Gastroesophageal sphincter (tissue), 4 donors: Measurements from ENCODE around the gene GADD45GIP1. TPM values are rescaled to one million over a fixed set of nuclear protein-coding genes. Genes with fewer than 3 reads are reported as not detected.

Source experiments
- ATAC-seq: fragments of 150-250 bp; one replicate; pipeline ENCODE4 v1.9.1; 2016; ENCODE audit warnings: mild to moderate bottlenecking, moderate library complexity
- H3K27ac ChIP-seq, 4 donors: fragments of 200-600 bp; sonication (generic) in 3 of 4; 1 replicate in 3 of 4; 2 replicates in 1 of 4; pipeline ENCODE4 v1.5.1; 2016 to 2019
- H3K27me3 ChIP-seq: fragments of 200-600 bp; sonication (generic); one replicate; pipeline ENCODE4 v1.5.1; 2019
- H3K36me3 ChIP-seq, 2 donors: fragments of 200-600 bp; sonication (generic); one replicate each; pipeline ENCODE4 v1.5.1; 2019; ENCODE audit warnings: control low read depth in 1 of 2
- H3K4me1 ChIP-seq, 3 donors: fragments of 200-600 bp; sonication (generic); 1 replicate in 2 of 3; 2 replicates in 1 of 3; pipeline ENCODE4 v1.5.1; 2016 to 2019; ENCODE audit warnings: control low read depth in 2 of 3
- H3K4me3 ChIP-seq, 2 donors: fragments of 200-600 bp; sonication (generic); one replicate each; pipeline ENCODE4 v1.5.1; 2019; ENCODE audit warnings: mild to moderate bottlenecking in 1 of 2, moderate library complexity in 1 of 2
- H3K9me3 ChIP-seq, 3 donors: fragments of 200-600 bp; sonication (generic); one replicate each; pipeline ENCODE4 v1.5.1; 2017 to 2019; ENCODE audit warnings: control low read depth in 2 of 3
- CTCF ChIP-seq, 4 experiments: fragments of 200-600 bp in 2 of 4; fragments of 450-650 bp in 2 of 4; sonication (generic) in 1 of 4; IDR thresholded peaks; one replicate each; pipeline ENCODE4 v1.5.1; 2017 to 2019; ENCODE audit warnings: antibody characterized with exemption in 4 of 4, mild to moderate bottlenecking in 2 of 4, moderate library complexity in 2 of 4
- EP300 ChIP-seq: sonication (generic); formaldehyde crosslinking; IDR thresholded peaks from one replicate; pipeline ENCODE4 v1.6.1; 2017; ENCODE audit warnings: antibody characterized with exemption, mild to moderate bottlenecking
- POLR2A ChIP-seq, 2 donors: fragments of 450-650 bp; IDR thresholded peaks; one replicate each; pipeline ENCODE4 v1.6.1; 2017; ENCODE audit warnings: antibody characterized with exemption in 2 of 2, mild to moderate bottlenecking in 2 of 2, moderate library complexity in 1 of 2
- POLR2AphosphoS5 ChIP-seq: sonication (generic); formaldehyde crosslinking; IDR thresholded peaks from one replicate; pipeline ENCODE4 v1.6.1; 2017; ENCODE audit warnings: antibody characterized with exemption
- WGBS, 2 donors: methylation state at CpG; one replicate each; pipeline ENCODE4 v1.1.5; 2018; ENCODE audit warnings: low coverage in 1 of 2; 5-methylcytosine and 5-hydroxymethylcytosine counted together
- total RNA-seq, 4 donors: library from RNA; depleted of rRNA; stranded (reverse); fragments of >200 nt; gene quantifications; one replicate each; pipeline ENCODE4 v1.1.0, GENCODE V29; 2016

GADD45GIP1 gene
- total RNA-seq, 4 donors from 2014 or later: 32.2 to 43.6 (median 36.9) TPM

GRCh38 chr19:12984683-12985048 is 27.6 kb upstream of the GADD45GIP1 start:
- H3K27me3 ChIP-seq: no peaks in the 10 kb centered on the region
- TF ChIP-seq CTCF (IDR thresholded peaks at IDR 0.05): no peak
- TF ChIP-seq POLR2AphosphoS5: no peak
- no peak for TF ChIP-seq POLR2A (IDR thresholded peaks at IDR 0.05)
- no peak for TF ChIP-seq EP300
- H3K4me3 ChIP-seq: no peak overlapping the region
- H3K36me3 ChIP-seq: no peaks in the 10 kb centered on the region
- no peaks in the 10 kb centered on the region for H3K9me3 ChIP-seq
- no peak overlapping the region for H3K27ac ChIP-seq
- H3K4me1 ChIP-seq: peaks cover 0 to 28% (median 0%) of the 10 kb centered on the region in 3 donors
- ATAC-seq: no peak
- WGBS, 2 donors: no CpG with 5 or more reads among the region's 10 CpGs

DNA sequence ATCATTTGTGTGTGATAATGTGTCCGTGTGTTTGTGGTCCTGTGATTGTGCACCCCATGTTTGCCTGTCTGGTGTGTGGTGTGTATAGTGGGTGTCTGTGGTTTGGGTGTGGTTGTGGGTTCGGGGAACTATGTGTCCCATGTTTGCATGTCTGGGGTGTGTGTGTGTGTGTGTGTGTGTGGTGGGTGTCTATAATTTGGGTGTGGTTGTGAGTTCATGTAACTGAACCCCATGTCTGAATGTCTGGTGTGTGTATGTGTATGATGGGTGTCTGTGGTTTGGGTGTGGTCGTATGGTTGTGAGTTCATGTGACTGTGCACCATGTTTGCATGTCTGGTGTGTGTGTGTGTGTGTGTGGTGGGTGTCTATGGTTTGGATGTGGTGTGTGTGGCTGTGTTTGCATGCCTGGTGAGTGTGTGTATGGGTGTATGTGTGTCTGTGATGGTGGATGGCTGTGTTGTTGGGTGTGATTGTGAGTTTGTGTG is 27.2 kb upstream of the GADD45GIP1 start:
- no peak overlapping the region for H3K27ac ChIP-seq
- H3K4me1 ChIP-seq: peaks cover 0 to 28% (median 0%) of the 10 kb centered on the region in 3 donors
- no peak overlapping the region for H3K4me3 ChIP-seq
- no peak for TF ChIP-seq POLR2A (IDR thresholded peaks at IDR 0.05)
- TF ChIP-seq CTCF (IDR thresholded peaks at IDR 0.05): no peak
- TF ChIP-seq EP300: no peak
- TF ChIP-seq POLR2AphosphoS5: no peak
- 74 to 83% methylated on average over 1 to 3 of the region's 3 CpGs for WGBS, 2 donors
- no peaks in the 10 kb centered on the region for H3K27me3 ChIP-seq
- no peaks in the 10 kb centered on the region for H3K9me3 ChIP-seq
- ATAC-seq: no peak
- H3K36me3 ChIP-seq: no peaks in the 10 kb centered on the region

DNA sequence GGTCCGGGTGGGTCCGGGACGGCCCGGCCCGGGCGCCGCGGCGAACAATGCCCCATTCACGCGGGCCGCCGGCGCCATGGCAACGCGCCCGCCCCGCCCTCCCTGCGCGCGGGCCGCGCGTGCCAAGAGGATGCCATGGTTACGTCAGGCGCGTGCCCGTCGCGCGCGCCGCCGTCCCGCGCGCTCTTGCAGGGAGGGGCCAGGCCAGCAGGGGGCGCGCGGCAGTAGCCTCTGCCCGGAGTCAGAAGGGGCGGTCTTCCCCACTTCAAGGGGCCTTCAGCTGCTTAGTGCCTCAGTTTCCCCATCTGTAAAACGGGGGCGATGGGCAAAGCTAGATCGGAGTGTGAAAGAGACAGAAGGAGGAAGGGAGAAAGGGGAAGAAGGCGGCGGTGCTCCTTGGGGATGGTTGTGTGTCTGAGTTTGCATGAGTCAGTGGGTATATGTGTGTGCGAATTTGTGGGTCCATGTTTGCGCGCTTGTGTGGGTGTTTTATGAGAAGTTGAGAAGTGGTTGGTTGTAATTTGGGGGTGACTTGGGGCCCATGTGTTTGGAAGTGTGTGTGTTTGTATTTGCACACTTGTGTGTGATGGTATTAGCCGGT is 26.6 kb upstream of the GADD45GIP1 start:
- peak; percentile 88 for ATAC-seq
- TF ChIP-seq EP300 (no peak), POLR2AphosphoS5 (peak; percentile 52), POLR2A (IDR thresholded peaks at IDR 0.05) (no peak), CTCF (IDR thresholded peaks at IDR 0.05) (peak in 3 of 4 experiments; percentile 97 to 99 (median 99))
- WGBS, 2 donors: 43% methylated on average over 9 of the region's 51 CpGs; no CpG with 5 or more reads in 1 of the 2 donors
- H3K36me3 ChIP-seq: no peaks in the 10 kb centered on the region
- H3K27ac ChIP-seq: peak overlapping the region in 1 of 4 donors; percentile 40
- no peaks in the 10 kb centered on the region for H3K27me3 ChIP-seq
- H3K9me3 ChIP-seq: no peaks in the 10 kb centered on the region
- H3K4me1 ChIP-seq: peaks cover 0 to 28% (median 0%) of the 10 kb centered on the region in 3 donors
- H3K4me3 ChIP-seq: peak overlapping the region in 1 of 2 donors; percentile 40

DNA sequence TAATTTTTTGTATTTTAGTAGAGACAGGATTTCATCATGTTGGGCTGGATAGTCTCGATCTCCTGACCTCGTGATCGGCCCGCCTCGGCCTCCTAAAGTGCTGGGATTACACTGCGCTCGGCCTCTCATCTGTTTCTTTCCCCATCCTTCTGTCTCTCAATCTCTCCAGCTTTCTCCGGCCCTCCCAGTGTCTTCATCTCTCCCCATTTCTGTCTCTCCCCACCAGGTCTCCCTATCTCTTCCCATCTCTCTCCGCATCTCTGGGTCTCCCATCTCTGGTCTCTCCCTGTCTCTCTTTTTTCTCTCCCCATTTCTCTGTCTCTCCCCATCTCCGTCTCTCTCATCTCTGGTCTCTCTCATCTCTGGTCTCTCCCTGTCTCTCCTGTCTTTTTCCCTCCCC is 26.1 kb upstream of the GADD45GIP1 start:
- Histone ChIP-seq H3K27ac (peak overlapping the region in 1 of 4 donors; percentile 40), H3K9me3 (no peaks in the 10 kb centered on the region), H3K4me1 (peaks cover 0 to 29% (median 0%) of the 10 kb centered on the region in 3 donors), H3K4me3 (peak overlapping the region in 1 of 2 donors; percentile 40), H3K36me3 (no peaks in the 10 kb centered on the region), H3K27me3 (no peaks in the 10 kb centered on the region)
- WGBS, 2 donors: 51 to 83% methylated on average over 1 to 10 of the region's 10 CpGs
- no peak for ATAC-seq
- TF ChIP-seq POLR2A (IDR thresholded peaks at IDR 0.05) (no peak), POLR2AphosphoS5 (no peak), CTCF (IDR thresholded peaks at IDR 0.05) (no peak), EP300 (no peak)

DNA sequence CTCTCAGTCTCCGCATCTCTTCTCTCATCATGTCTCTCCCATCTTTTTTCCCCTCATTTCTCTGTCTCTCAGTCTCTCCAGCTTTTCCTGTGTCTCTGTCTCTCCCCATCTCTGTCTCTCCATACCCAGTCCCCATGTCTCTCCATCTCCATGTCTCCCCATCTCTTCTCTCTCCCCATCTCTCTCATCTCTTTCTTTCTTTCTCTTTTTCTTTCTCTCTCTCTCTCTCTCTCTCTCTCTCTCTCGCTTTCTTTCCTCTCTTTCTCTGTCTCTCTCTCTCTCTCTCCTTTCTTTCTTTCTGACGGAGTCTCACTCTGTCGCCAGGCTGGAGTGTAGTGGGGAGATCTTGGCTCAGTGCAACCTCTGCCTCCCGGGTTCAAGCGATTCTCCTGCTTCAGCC is 25.6 kb upstream of the GADD45GIP1 start:
- Histone ChIP-seq H3K9me3 (no peaks in the 10 kb centered on the region), H3K4me1 (peaks cover 0 to 33% (median 0%) of the 10 kb centered on the region in 3 donors), H3K27ac (no peak overlapping the region), H3K27me3 (no peaks in the 10 kb centered on the region), H3K36me3 (no peaks in the 10 kb centered on the region), H3K4me3 (no peak overlapping the region)
- TF ChIP-seq POLR2A (IDR thresholded peaks at IDR 0.05): no peak
- TF ChIP-seq EP300: no peak
- no peak for TF ChIP-seq CTCF (IDR thresholded peaks at IDR 0.05)
- no peak for TF ChIP-seq POLR2AphosphoS5
- 90 to 94% methylated on average over 2 to 6 of the region's 6 CpGs for WGBS, 2 donors
- no peak for ATAC-seq
